Activated CD8-positive, alpha-beta T cell treated with anti-CD3 and anti-CD28 coated beads, Interleukin-2, amount 10 ng/mL, durations not matched to agents 7 days and 5 days (primary cell): ENCODE data around the gene TMEM38A. TPM values are rescaled to one million over a fixed set of nuclear protein-coding genes. Genes with fewer than 3 reads are reported as not detected.

ENCODE experiments used
- ATAC-seq: fragments of 150-1000 bp; cut with Tn5 transposase; one replicate; pipeline ENCODE4 v1.10.0; 2021; ENCODE audit warnings: moderate library complexity
- CTCF ChIA-PET: fragments of 350-600 bp; sonication (Branson Sonifier 250); formaldehyde crosslinking; loops from one replicate; lab custom pipeline; 2021; ENCODE audit warnings: antibody characterized with exemption; lab: Charles Lee
- POLR2A ChIA-PET: fragments of 350-600 bp; sonication (Branson Sonifier 250); formaldehyde crosslinking; loops from one replicate; lab custom pipeline; 2021; ENCODE audit warnings: antibody characterized with exemption; lab: Charles Lee
- DNase-seq: peaks from one replicate; pipeline ENCODE4 v3.0.0-alpha.2; 2020
- H3K27ac Mint-ChIP-seq: one replicate; pipeline ENCODE4 v1.8.0; 2021; ENCODE audit warnings: mild to moderate bottlenecking, mixed read lengths
- H3K27me3 Mint-ChIP-seq: one replicate; pipeline ENCODE4 v1.8.0; 2021; ENCODE audit warnings: low read depth, mixed read lengths
- H3K36me3 Mint-ChIP-seq: one replicate; pipeline ENCODE4 v1.8.0; 2021; ENCODE audit warnings: low read depth, mixed read lengths
- H3K4me1 Mint-ChIP-seq: one replicate; pipeline ENCODE4 v1.8.0; 2021; ENCODE audit warnings: low read depth, mixed read lengths
- H3K4me3 Mint-ChIP-seq: one replicate; pipeline ENCODE4 v1.8.0; 2021; ENCODE audit warnings: mild to moderate bottlenecking, mixed read lengths
- H3K9me3 Mint-ChIP-seq: one replicate; pipeline ENCODE4 v1.8.0; 2022; ENCODE audit warnings: mixed read lengths; ENCODE audit not compliant: insufficient read depth
- total RNA-seq, 2 experiments: library from RNA; stranded (reverse); gene quantifications; one replicate each; pipeline ENCODE4 v1.2.3, GENCODE V29; 2021

TMEM38A gene
- total RNA-seq, result under 1 TPM; 0.60 to 0.87 TPM

GRCh38 chr19:16660763-16661479, at the start of gene TMEM38A:
Gene TMEM38A, plus strand, starts transcription at chr19:16661139. Its CDS starts 79 bp downstream, at chr19:16661218.
- H3K4me1 Mint-ChIP-seq, result peaks cover 48% of the 10 kb centered on the region
- DNase-seq, result peak; percentile 36
- ChIA-PET POLR2A (interaction anchor here (0.5 to 4.0 kb wide), 9 partner anchors 12 to 1186 kb away, joined by 3 to 27 read pairs (median 4); partner anchors contain the start of gene MED26), CTCF (interaction anchor here (0.8 kb wide), 1 partner anchor 12 kb away, joined by 3 read pairs; no protein-coding TSS in a partner anchor)
- ATAC-seq, result peak; percentile 22
- H3K27ac Mint-ChIP-seq, result peak within 1 kb of the TSS; percentile 97
- H3K27me3 Mint-ChIP-seq, result peaks cover 18% of the 10 kb centered on the region
- peaks cover 22% of the 10 kb centered on the region for H3K36me3 Mint-ChIP-seq
- H3K9me3 Mint-ChIP-seq, result no peaks in the 10 kb centered on the region
- peak within 1 kb of the TSS; percentile 92 for H3K4me3 Mint-ChIP-seq

- Mint-ChIP-seq H3K4me1 (peaks cover 73% of the 10 kb centered on the region), H3K27me3 (no peaks in the 10 kb centered on the region), H3K9me3 (no peaks in the 10 kb centered on the region), H3K36me3 (no peaks in the 10 kb centered on the region), H3K4me3 (no peak overlapping the region), H3K27ac (no peak overlapping the region)
- POLR2A ChIA-PET, result interaction anchor here (1.4 kb wide), 1 partner anchor 25 kb away, joined by 3 read pairs; no protein-coding TSS in a partner anchor
- no peak for DNase-seq
- CTCF ChIA-PET, result interaction anchor here (1.2 to 1.5 kb wide), 4 partner anchors 11 to 116 kb away, joined by 3 to 9 read pairs (median 4); partner anchors contain the start of gene C19orf44
- ATAC-seq, result no peak
Observed at GRCh38 chr19:16612636-16613035, 48.3 kb upstream of the TMEM38A start.

DNA sequence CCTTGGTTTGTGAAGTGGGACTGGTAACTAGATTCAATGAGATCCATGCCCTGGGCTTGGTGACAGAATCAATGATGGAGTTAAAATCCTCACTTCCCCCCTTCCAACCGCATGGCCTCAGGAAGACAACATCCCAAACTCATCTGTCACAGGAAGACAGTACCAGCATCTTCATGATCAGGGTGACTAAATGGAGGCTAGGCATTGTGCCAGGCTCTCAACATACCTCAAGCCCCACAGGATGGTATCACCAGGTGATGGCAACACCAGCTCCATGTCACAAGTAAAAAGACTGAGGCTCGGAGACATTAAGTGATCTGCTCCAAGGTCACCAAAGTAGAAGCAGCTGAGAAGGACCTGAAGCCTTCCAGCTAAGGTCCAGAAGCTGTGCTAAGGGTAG, 47.1 kb upstream of the TMEM38A start:
- Mint-ChIP-seq H3K27ac (peak overlapping the region; percentile 33), H3K4me3 (no peak overlapping the region), H3K9me3 (no peaks in the 10 kb centered on the region), H3K27me3 (no peaks in the 10 kb centered on the region), H3K36me3 (no peaks in the 10 kb centered on the region), H3K4me1 (peaks cover 71% of the 10 kb centered on the region)
- POLR2A ChIA-PET, result no interaction called here
- ATAC-seq (no peak), DNase-seq (no peak)
- CTCF ChIA-PET, result no interaction called here

DNA sequence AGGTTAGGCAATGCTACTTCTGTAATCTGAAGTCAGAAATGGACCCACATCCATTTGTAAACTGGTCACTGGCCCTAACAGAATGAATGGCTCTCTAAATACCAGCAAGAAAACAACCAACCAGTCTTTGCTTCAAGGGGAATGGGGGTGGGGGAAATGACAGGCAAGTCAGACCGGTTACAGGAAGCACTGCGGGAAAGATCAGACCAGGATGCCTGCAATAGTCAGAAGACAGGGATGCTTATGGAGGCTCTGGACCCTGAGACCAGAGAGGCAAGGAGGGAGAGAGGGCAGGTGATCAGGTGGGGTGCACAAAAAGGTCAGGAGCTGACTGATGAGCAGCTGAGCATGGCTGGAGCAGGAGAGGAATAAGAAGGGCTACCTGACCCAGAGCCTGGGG, 46.0 kb upstream of the TMEM38A start:
- CTCF ChIA-PET, result interaction anchor here (1.1 to 1.3 kb wide), 2 partner anchors 27 to 430 kb away, joined by 4 to 7 read pairs; partner anchors contain the start of gene FAM32A
- ATAC-seq (no peak), DNase-seq (no peak)
- Mint-ChIP-seq H3K27me3 (no peaks in the 10 kb centered on the region), H3K27ac (peak overlapping the region; percentile 83), H3K36me3 (no peaks in the 10 kb centered on the region), H3K9me3 (no peaks in the 10 kb centered on the region), H3K4me1 (peaks cover 81% of the 10 kb centered on the region), H3K4me3 (no peak overlapping the region)
- POLR2A ChIA-PET, result interaction anchor here (1.0 kb wide), 2 partner anchors 9 to 13 kb away, joined by 3 to 6 read pairs; partner anchors contain the start of gene MED26

- Mint-ChIP-seq H3K27me3 (no peaks in the 10 kb centered on the region), H3K4me1 (peaks cover 83% of the 10 kb centered on the region), H3K4me3 (no peak overlapping the region), H3K27ac (peak overlapping the region; percentile 53), H3K36me3 (no peaks in the 10 kb centered on the region), H3K9me3 (no peaks in the 10 kb centered on the region)
- DNase-seq (no peak), ATAC-seq (no peak)
- POLR2A ChIA-PET, result interaction anchor here (1.0 to 3.2 kb wide), 3 partner anchors 9 to 12 kb away, joined by 3 to 16 read pairs (median 6); partner anchors contain the start of gene MED26
- CTCF ChIA-PET, result interaction anchor here (1.1 to 1.3 kb wide), 2 partner anchors 28 to 431 kb away, joined by 4 to 7 read pairs; partner anchors contain the start of gene FAM32A
Observed at GRCh38 chr19:16615808-16616207, 45.1 kb upstream of the TMEM38A start.

- ChIA-PET CTCF (no interaction called here), POLR2A (interaction anchor here (0.8 to 3.2 kb wide), 2 partner anchors 9 to 52 kb away, joined by 3 to 16 read pairs; partner anchors contain the start of gene MED26)
- H3K4me3 Mint-ChIP-seq, result no peak overlapping the region
- peaks cover 68% of the 10 kb centered on the region for H3K4me1 Mint-ChIP-seq
- ATAC-seq (no peak), DNase-seq (no peak)
- no peak overlapping the region for H3K27ac Mint-ChIP-seq
- no peaks in the 10 kb centered on the region for H3K36me3 Mint-ChIP-seq
- H3K9me3 Mint-ChIP-seq, result no peaks in the 10 kb centered on the region
- no peaks in the 10 kb centered on the region for H3K27me3 Mint-ChIP-seq
Observed at GRCh38 chr19:16618248-16618647, 42.7 kb upstream of the TMEM38A start.

- H3K27me3 Mint-ChIP-seq, result no peaks in the 10 kb centered on the region
- peaks cover 4% of the 10 kb centered on the region for H3K36me3 Mint-ChIP-seq
- ATAC-seq (no peak), DNase-seq (no peak)
- H3K4me1 Mint-ChIP-seq, result peaks cover 60% of the 10 kb centered on the region
- ChIA-PET CTCF (no interaction called here), POLR2A (interaction anchor here (1.0 kb wide), 1 partner anchor 10 kb away, joined by 3 read pairs; no protein-coding TSS in a partner anchor)
- no peak overlapping the region for H3K27ac Mint-ChIP-seq
- H3K9me3 Mint-ChIP-seq, result no peaks in the 10 kb centered on the region
- no peak overlapping the region for H3K4me3 Mint-ChIP-seq
Observed at GRCh38 chr19:16619457-16619856, 41.5 kb upstream of the TMEM38A start.

DNA sequence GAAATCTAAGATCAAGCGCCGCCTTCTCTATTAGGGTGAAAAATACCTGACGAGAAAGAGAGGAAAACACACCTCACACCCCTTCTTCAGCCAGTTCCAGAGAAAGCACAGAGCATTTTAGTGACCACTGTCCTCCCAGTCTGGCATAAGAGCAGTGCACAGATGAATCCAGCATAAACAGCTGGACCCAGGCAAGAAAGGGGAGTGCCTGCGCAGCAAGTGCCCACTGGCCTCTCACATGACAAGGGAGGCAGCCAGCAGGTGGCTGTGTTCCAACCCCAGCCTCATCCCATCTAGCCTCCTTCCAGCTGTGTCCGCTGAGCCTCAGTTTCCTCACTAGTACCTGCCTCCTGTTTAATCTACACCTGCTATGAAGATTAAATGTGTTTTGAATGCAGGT, 40.9 kb upstream of the TMEM38A start:
- ATAC-seq (no peak), DNase-seq (no peak)
- H3K4me1 Mint-ChIP-seq, result peaks cover 60% of the 10 kb centered on the region
- no peak overlapping the region for H3K4me3 Mint-ChIP-seq
- ChIA-PET POLR2A (no interaction called here), CTCF (no interaction called here)
- peaks cover 9% of the 10 kb centered on the region for H3K36me3 Mint-ChIP-seq
- H3K27me3 Mint-ChIP-seq, result no peaks in the 10 kb centered on the region
- peak overlapping the region; percentile 30 for H3K27ac Mint-ChIP-seq
- H3K9me3 Mint-ChIP-seq, result no peaks in the 10 kb centered on the region

GRCh38 chr19:16620584-16620983, 40.4 kb upstream of the TMEM38A start:
- H3K9me3 Mint-ChIP-seq, result no peaks in the 10 kb centered on the region
- H3K4me3 Mint-ChIP-seq, result no peak overlapping the region
- H3K4me1 Mint-ChIP-seq, result peaks cover 60% of the 10 kb centered on the region
- ChIA-PET CTCF (no interaction called here), POLR2A (no interaction called here)
- DNase-seq (no peak), ATAC-seq (no peak)
- no peaks in the 10 kb centered on the region for H3K27me3 Mint-ChIP-seq
- H3K27ac Mint-ChIP-seq, result peak overlapping the region; percentile 30
- peaks cover 14% of the 10 kb centered on the region for H3K36me3 Mint-ChIP-seq

DNA sequence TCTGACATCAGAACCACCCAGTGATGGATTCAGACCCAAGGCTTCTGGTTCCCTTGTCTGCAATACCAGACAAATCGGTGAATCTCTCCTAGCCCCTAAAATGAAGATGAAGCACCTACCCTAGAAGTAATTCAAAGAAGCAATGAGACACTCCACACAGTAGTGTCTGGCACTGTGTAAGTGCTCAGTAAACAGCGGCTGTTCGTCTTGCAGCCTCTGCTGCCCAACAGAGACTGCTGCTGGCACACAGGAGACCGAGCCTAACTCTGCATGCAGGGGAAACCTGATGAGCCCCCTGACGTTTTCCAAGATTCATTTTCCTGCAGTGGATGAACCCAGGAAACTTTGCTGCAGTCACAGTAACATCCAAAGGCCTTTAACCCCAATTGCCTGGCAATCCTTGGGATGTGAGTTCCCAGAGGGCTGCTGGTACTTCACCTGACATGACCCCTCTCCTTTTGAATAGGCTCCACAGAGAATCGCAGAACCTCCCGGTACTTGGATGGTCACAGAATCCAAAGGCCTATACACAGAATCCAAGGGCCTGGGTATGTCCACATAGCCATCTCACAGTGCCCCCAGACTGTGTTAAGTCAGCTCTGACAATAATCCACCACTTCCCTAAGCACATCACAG, 39.7 kb upstream of the TMEM38A start:
- DNase-seq (no peak), ATAC-seq (no peak)
- Mint-ChIP-seq H3K27me3 (no peaks in the 10 kb centered on the region), H3K36me3 (peaks cover 21% of the 10 kb centered on the region), H3K4me1 (peaks cover 60% of the 10 kb centered on the region), H3K27ac (no peak overlapping the region), H3K9me3 (no peaks in the 10 kb centered on the region), H3K4me3 (no peak overlapping the region)
- POLR2A ChIA-PET, result no interaction called here
- CTCF ChIA-PET, result no interaction called here

DNA sequence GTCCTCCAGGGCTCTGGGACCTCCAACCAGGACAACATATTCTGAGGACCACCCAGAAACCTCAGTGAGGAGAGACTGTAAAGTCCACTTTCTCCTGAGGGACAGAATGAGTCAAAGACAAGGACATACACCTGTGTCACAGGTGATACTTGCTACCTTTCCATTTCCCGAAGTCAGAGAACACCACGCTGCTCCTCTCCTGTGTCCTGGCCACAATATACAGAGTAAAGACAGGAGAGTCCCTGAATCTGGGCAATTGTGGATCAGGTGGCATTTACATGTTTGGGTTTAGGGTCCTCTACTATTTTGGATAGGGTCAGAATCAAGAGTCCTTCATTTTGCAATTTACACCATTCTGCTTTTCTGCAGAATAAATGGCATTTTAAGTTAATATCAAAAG, 37.9 kb upstream of the TMEM38A start:
- DNase-seq (no peak), ATAC-seq (no peak)
- Mint-ChIP-seq H3K4me1 (peaks cover 47% of the 10 kb centered on the region), H3K9me3 (no peaks in the 10 kb centered on the region), H3K27me3 (no peaks in the 10 kb centered on the region), H3K36me3 (peaks cover 29% of the 10 kb centered on the region), H3K4me3 (no peak overlapping the region), H3K27ac (no peak overlapping the region)
- POLR2A ChIA-PET, result interaction anchor here (0.6 to 1.7 kb wide), 2 partner anchors 19 to 36 kb away, joined by 3 to 4 read pairs; partner anchors contain the start of gene SMIM7
- CTCF ChIA-PET, result no interaction called here
